Measurements from ENCODE around the gene ZNF319. TPM values are rescaled to one million over a fixed set of nuclear protein-coding genes. Genes with fewer than 3 reads are reported as not detected.

Gene ZNF319
- total RNA-seq, 1 experiment from 2014 or later, result 5.5 TPM

DNA sequence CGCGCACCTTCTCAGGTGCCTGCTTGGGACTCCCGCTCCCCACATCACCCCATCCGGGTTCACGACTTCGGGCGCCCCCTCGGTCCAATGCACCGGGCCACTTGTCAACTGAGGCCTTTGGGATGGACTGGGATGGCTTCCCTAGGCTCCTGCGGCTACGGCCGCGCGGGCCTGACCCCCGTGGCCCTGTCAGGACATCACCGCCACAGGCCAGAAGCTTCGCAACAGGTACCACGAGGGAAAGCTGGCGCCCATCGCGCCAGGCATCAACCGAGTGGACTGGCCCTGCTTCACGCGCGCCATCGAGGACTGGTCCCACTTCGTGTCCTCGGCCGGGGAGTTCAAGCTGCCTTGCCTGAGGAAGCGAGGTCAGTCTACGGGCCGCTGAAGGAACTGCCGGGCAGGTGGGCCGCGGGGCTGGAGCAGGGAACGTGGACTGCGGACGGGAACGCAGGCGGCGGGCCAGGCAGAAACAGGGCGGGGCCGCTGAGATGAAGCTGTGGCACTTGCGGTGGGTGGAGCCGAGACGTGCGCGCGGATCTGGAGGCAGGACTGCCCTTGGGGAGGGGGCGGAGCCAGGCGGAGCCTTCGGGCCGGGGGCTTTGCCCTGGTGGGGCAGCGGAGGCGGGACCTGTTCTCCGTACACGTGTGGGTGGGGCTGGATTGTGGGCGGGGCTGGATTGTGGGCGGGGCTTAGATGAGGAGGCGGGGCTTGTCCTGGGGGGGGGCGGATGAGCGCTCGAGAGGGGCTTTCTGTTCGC lies 15.8 kb downstream of the ZNF319 start (continued):
- TF ChIP-seq ETV6 (CRISPR knock-in tag; IDR thresholded peaks at IDR 0.05) (peak; percentile 21; the same call in 1 of the 2 replicates), ZNF396 (CRISPR knock-in tag; IDR thresholded peaks at IDR 0.05; ENCODE audit: borderline replicate concordance) (no peak), SOX15 (CRISPR knock-in tag; IDR thresholded peaks at IDR 0.05) (no peak), CREB1 (CRISPR knock-in tag; IDR thresholded peaks at IDR 0.05) (no peak), IRF2 (CRISPR knock-in tag; IDR thresholded peaks at IDR 0.05; ENCODE audit: borderline replicate concordance, low read depth) (no peak), GABPB1 (CRISPR knock-in tag; IDR thresholded peaks at IDR 0.05) (0 out of 2 replicates have a peak, but pooled peaks have one; percentile 23), ESRRA (CRISPR knock-in tag; IDR thresholded peaks at IDR 0.05; ENCODE audit: borderline replicate concordance) (0 out of 2 replicates have a peak, but pooled peaks have one; percentile 43), MYBL2 (CRISPR knock-in tag; IDR thresholded peaks at IDR 0.05) (no peak), ATF1 (CRISPR knock-in tag; IDR thresholded peaks at IDR 0.05) (no peak)
- TF ChIP-seq, protein P1, sequence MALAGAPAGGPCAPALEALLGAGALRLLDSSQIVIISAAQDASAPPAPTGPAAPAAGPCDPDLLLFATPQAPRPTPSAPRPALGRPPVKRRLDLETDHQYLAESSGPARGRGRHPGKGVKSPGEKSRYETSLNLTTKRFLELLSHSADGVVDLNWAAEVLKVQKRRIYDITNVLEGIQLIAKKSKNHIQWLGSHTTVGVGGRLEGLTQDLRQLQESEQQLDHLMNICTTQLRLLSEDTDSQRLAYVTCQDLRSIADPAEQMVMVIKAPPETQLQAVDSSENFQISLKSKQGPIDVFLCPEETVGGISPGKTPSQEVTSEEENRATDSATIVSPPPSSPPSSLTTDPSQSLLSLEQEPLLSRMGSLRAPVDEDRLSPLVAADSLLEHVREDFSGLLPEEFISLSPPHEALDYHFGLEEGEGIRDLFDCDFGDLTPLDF (CRISPR knock-in tag; IDR thresholded peaks at IDR 0.05), result peak; percentile 29; the same call in 1 of the 2 replicates
- TF ChIP-seq, protein P2, sequence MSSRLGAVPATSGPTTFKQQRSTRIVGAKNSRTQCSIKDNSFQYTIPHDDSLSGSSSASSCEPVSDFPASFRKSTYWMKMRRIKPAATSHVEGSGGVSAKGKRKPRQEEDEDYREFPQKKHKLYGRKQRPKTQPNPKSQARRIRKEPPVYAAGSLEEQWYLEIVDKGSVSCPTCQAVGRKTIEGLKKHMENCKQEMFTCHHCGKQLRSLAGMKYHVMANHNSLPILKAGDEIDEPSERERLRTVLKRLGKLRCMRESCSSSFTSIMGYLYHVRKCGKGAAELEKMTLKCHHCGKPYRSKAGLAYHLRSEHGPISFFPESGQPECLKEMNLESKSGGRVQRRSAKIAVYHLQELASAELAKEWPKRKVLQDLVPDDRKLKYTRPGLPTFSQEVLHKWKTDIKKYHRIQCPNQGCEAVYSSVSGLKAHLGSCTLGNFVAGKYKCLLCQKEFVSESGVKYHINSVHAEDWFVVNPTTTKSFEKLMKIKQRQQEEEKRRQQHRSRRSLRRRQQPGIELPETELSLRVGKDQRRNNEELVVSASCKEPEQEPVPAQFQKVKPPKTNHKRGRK (CRISPR knock-in tag; IDR thresholded peaks at IDR 0.05; ENCODE audit: borderline replicate concordance), result no peak
- TF ChIP-seq, protein P3, sequence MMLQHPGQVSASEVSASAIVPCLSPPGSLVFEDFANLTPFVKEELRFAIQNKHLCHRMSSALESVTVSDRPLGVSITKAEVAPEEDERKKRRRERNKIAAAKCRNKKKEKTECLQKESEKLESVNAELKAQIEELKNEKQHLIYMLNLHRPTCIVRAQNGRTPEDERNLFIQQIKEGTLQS (CRISPR knock-in tag; conservative IDR thresholded peaks at IDR 0.05), result no peak
- TF ChIP-seq, protein P4, sequence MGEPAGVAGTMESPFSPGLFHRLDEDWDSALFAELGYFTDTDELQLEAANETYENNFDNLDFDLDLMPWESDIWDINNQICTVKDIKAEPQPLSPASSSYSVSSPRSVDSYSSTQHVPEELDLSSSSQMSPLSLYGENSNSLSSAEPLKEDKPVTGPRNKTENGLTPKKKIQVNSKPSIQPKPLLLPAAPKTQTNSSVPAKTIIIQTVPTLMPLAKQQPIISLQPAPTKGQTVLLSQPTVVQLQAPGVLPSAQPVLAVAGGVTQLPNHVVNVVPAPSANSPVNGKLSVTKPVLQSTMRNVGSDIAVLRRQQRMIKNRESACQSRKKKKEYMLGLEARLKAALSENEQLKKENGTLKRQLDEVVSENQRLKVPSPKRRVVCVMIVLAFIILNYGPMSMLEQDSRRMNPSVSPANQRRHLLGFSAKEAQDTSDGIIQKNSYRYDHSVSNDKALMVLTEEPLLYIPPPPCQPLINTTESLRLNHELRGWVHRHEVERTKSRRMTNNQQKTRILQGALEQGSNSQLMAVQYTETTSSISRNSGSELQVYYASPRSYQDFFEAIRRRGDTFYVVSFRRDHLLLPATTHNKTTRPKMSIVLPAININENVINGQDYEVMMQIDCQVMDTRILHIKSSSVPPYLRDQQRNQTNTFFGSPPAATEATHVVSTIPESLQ (CRISPR knock-in tag; IDR thresholded peaks at IDR 0.05), result no peak
- TF ChIP-seq, protein P5, sequence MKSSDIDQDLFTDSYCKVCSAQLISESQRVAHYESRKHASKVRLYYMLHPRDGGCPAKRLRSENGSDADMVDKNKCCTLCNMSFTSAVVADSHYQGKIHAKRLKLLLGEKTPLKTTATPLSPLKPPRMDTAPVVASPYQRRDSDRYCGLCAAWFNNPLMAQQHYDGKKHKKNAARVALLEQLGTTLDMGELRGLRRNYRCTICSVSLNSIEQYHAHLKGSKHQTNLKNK (CRISPR knock-in tag; IDR thresholded peaks at IDR 0.05), result no peak
- TF ChIP-seq, protein P6, sequence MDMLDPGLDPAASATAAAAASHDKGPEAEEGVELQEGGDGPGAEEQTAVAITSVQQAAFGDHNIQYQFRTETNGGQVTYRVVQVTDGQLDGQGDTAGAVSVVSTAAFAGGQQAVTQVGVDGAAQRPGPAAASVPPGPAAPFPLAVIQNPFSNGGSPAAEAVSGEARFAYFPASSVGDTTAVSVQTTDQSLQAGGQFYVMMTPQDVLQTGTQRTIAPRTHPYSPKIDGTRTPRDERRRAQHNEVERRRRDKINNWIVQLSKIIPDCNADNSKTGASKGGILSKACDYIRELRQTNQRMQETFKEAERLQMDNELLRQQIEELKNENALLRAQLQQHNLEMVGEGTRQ (CRISPR knock-in tag; IDR thresholded peaks at IDR 0.05), result no peak; the same call in 1 of the 2 replicates
- TF ChIP-seq, protein P7, sequence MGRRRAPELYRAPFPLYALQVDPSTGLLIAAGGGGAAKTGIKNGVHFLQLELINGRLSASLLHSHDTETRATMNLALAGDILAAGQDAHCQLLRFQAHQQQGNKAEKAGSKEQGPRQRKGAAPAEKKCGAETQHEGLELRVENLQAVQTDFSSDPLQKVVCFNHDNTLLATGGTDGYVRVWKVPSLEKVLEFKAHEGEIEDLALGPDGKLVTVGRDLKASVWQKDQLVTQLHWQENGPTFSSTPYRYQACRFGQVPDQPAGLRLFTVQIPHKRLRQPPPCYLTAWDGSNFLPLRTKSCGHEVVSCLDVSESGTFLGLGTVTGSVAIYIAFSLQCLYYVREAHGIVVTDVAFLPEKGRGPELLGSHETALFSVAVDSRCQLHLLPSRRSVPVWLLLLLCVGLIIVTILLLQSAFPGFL (CRISPR knock-in tag; IDR thresholded peaks at IDR 0.05; ENCODE audit: borderline replicate concordance), result no peak

DNA sequence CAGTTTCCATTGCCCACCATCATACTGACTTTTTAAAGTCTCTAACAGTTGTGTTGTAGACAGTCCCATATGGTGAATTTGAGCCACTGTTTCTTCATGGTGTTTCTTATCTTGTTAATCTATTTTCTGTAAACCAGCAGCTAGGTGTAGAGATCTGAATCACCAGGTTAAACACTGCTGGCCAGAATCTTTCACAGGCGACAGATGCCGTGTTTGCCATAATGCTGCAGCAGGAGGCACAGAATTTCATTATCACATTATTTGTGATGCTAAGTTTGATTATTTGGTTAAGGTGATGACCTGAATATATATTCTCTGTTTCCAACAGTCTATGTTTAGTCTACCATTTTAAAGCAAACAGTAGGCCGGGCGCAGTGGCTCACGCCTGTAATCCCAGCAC lies 18.1 kb downstream of the ZNF319 start:
- Mint-ChIP-seq H3K36me3 (no peaks in the 10 kb centered on the region), H3K4me1 (peaks cover 9% of the 10 kb centered on the region), H3K27ac (no peak overlapping the region), H3K27me3 (ENCODE audit: low read depth) (peaks cover 40% of the 10 kb centered on the region), H3K9me3 (no peaks in the 10 kb centered on the region), H3K4me3 (no peak overlapping the region)
- DNase-seq (ENCODE audit: low spot score), result no peak
- CTCF ChIA-PET, result interaction anchor here (2.7 kb wide), 1 partner anchor 19 kb away, joined by 20 read pairs; the partner anchor contains the start of genes USB1 and ZNF319
- no peak for ATAC-seq
- POLR2A ChIA-PET, result no interaction called here
- no peak for TF ChIP-seq ZBTB21 (CRISPR knock-in tag; IDR thresholded peaks at IDR 0.05; ENCODE audit: borderline replicate concordance)
- TF ChIP-seq MYBL2 (CRISPR knock-in tag; IDR thresholded peaks at IDR 0.05), result no peak
- TF ChIP-seq, protein P7 (CRISPR knock-in tag; IDR thresholded peaks at IDR 0.05; ENCODE audit: borderline replicate concordance), result no peak
- TF ChIP-seq ESRRA (CRISPR knock-in tag; IDR thresholded peaks at IDR 0.05; ENCODE audit: borderline replicate concordance), result no peak
- no peak for TF ChIP-seq ELF4 (CRISPR knock-in tag; IDR thresholded peaks at IDR 0.05; ENCODE audit: low read depth)
- TF ChIP-seq TEAD4 (CRISPR knock-in tag; IDR thresholded peaks at IDR 0.05), result no peak
- TF ChIP-seq NR1H2 (CRISPR knock-in tag; IDR thresholded peaks at IDR 0.05), result no peak
- TF ChIP-seq SP1 (CRISPR knock-in tag; conservative IDR thresholded peaks at IDR 0.05), result no peak
- TF ChIP-seq NFYB (CRISPR knock-in tag; conservative IDR thresholded peaks at IDR 0.05; ENCODE audit: low read depth), result no peak
- no peak for TF ChIP-seq JUN (CRISPR knock-in tag; IDR thresholded peaks at IDR 0.05)
- TF ChIP-seq NR3C1 (CRISPR knock-in tag; conservative IDR thresholded peaks at IDR 0.05; ENCODE audit: low read depth), result no peak
